NCI-H2107 treated with DMSO at 0.1 percent for 48 hours (cell line): ENCODE data around the gene PDSS2.
"Not testable (repeated sequence)": the region's sequence is repeated elsewhere in the genome, so short reads cannot be mapped to it uniquely, and the experiment has no call there.

Experiments
- DNase-seq: peaks from one replicate; lab custom pipeline; 2025; ENCODE audit not compliant: unreplicated experiment; lab: John Stamatoyannopoulos, UW

Gene PDSS2

GRCh38 chr6:107125771-107126170, 333.6 kb downstream of the PDSS2 start:
- no peak for DNase-seq

- DNase-seq: peak; percentile 18
These were observed 334.4 kb downstream of the PDSS2 start for GRCh38 chr6:107124934-107125348.

- no peak for DNase-seq
These were observed 335.9 kb downstream of the PDSS2 start for GRCh38 chr6:107123501-107123900.

- DNase-seq: no peak
These were observed 336.6 kb downstream of the PDSS2 start for GRCh38 chr6:107122748-107123147.

- DNase-seq: no peak
These were observed 337.3 kb downstream of the PDSS2 start for GRCh38 chr6:107121964-107122495.

GRCh38 chr6:107121266-107121665, 338.1 kb downstream of the PDSS2 start:
- DNase-seq: no peak

GRCh38 chr6:107120404-107120803, 339.0 kb downstream of the PDSS2 start:
- DNase-seq: no peak

GRCh38 chr6:107118976-107119375, 340.4 kb downstream of the PDSS2 start:
- DNase-seq: peak; percentile 29

GRCh38 chr6:107118540-107118939, 340.8 kb downstream of the PDSS2 start:
- not testable (repeated sequence) for DNase-seq

- no peak for DNase-seq
These were observed 342.4 kb downstream of the PDSS2 start for GRCh38 chr6:107116931-107117330.

GRCh38 chr6:107116328-107116892, 343.0 kb downstream of the PDSS2 start:
- DNase-seq: peak; percentile 75

- peak; percentile 75 for DNase-seq
These were observed 343.6 kb downstream of the PDSS2 start for GRCh38 chr6:107115695-107116327.

- DNase-seq: no peak
These were observed 344.3 kb downstream of the PDSS2 start, which contains the start of gene BEND3 for GRCh38 chr6:107114926-107115694. Gene BEND3, minus strand, starts transcription at chr6:107115515. Its CDS starts 16,230 bp downstream, at chr6:107099285.

GRCh38 chr6:107114213-107114925, 345.0 kb downstream of the PDSS2 start:
- DNase-seq: peak; percentile 38

GRCh38 chr6:107110200-107110599, 349.2 kb downstream of the PDSS2 start:
- no peak for DNase-seq

GRCh38 chr6:107108201-107108890, 351.0 kb downstream of the PDSS2 start:
- DNase-seq: no peak

GRCh38 chr6:107107791-107108190, 351.6 kb downstream of the PDSS2 start:
- DNase-seq: no peak

- DNase-seq: no peak
These were observed 353.2 kb downstream of the PDSS2 start for GRCh38 chr6:107106165-107106564.

- DNase-seq: no peak
These were observed 353.8 kb downstream of the PDSS2 start for GRCh38 chr6:107105511-107106116.

GRCh38 chr6:107103082-107103481, 356.3 kb downstream of the PDSS2 start:
- no peak for DNase-seq
